Liver (tissue), 9 donors: ENCODE results near the gene H1-8. TPM values are rescaled to one million over a fixed set of nuclear protein-coding genes. Genes with fewer than 3 reads are reported as not detected.

Source experiments
- DNase-seq: peaks from one replicate; pipeline ENCODE4 v3.0.0-alpha.2; 2017; ENCODE audit warnings: low spot score
- H3K27ac ChIP-seq, 2 donors: one replicate each; pipeline ENCODE4 v1.7.0; 2013; ENCODE audit warnings: inconsistent platforms in 2 of 2, low read length in 2 of 2, control low read depth in 1 of 2, low read depth in 1 of 2, mild to moderate bottlenecking in 1 of 2
- H3K27me3 ChIP-seq, 4 donors: one replicate each; pipeline versions ENCODE4 v1.6.1 to v1.7.0; 2013; ENCODE audit warnings: low read length in 3 of 4, inconsistent platforms in 1 of 4, mild to moderate bottlenecking in 1 of 4, moderate library complexity in 1 of 4; ENCODE audit not compliant: control insufficient read depth in 4 of 4, insufficient read depth in 4 of 4
- H3K36me3 ChIP-seq, 4 donors: one replicate each; pipeline versions ENCODE4 v1.6.1 to v1.7.0; 2013; ENCODE audit warnings: low read length in 3 of 4, mild to moderate bottlenecking in 3 of 4, low read depth in 1 of 4, moderate library complexity in 1 of 4; ENCODE audit not compliant: control insufficient read depth in 4 of 4, insufficient read depth in 3 of 4
- H3K4me1 ChIP-seq, 4 donors: one replicate each; pipeline versions ENCODE4 v1.6.1 to v1.7.0; 2013; ENCODE audit warnings: low read length in 3 of 4, mild to moderate bottlenecking in 3 of 4, moderate library complexity in 1 of 4; ENCODE audit not compliant: control insufficient read depth in 4 of 4, insufficient read depth in 4 of 4
- H3K4me3 ChIP-seq, 3 donors: one replicate each; pipeline versions ENCODE4 v1.6.1 to v1.7.0; 2013; ENCODE audit warnings: low read length in 3 of 3, control low read depth in 1 of 3, low read depth in 1 of 3, mild to moderate bottlenecking in 1 of 3
- H3K9ac ChIP-seq, 2 donors: one replicate each; pipeline ENCODE4 v1.7.0; 2013; ENCODE audit warnings: low read length in 2 of 2, mild to moderate bottlenecking in 2 of 2, moderate library complexity in 2 of 2, control low read depth in 1 of 2, low read depth in 1 of 2
- H3K9me3 ChIP-seq, 4 donors: one replicate each; pipeline versions ENCODE4 v1.6.1 to v1.7.0; 2013; ENCODE audit warnings: low read length in 3 of 4; ENCODE audit not compliant: control insufficient read depth in 4 of 4
- EGR1 ChIP-seq, 2 donors: IDR thresholded peaks; 2 replicates each; pipeline ENCODE4 v1.6.1; 2016 to 2018; ENCODE audit warnings: antibody characterized with exemption in 2 of 2, low read depth in 2 of 2
- FOXA1 ChIP-seq: IDR thresholded peaks from 2 replicates; pipeline ENCODE4 v1.6.1; 2016; ENCODE audit warnings: antibody characterized with exemption
- FOXA2 ChIP-seq: IDR thresholded peaks from 2 replicates; pipeline ENCODE4 v1.6.1; 2016; ENCODE audit warnings: antibody characterized with exemption
- GABPA ChIP-seq, 2 donors: IDR thresholded peaks in 1 of 2; conservative IDR thresholded peaks in 1 of 2; 2 replicates each; pipeline ENCODE4 v1.6.1; 2016; ENCODE audit warnings: antibody characterized with exemption in 2 of 2, mild to moderate bottlenecking in 1 of 2, moderate library complexity in 1 of 2
- HNF4A ChIP-seq, 2 donors: conservative IDR thresholded peaks; 2 replicates each; pipeline ENCODE4 v1.6.1; 2016; ENCODE audit warnings: antibody characterized with exemption in 2 of 2, mild to moderate bottlenecking in 2 of 2
- HNF4G ChIP-seq: IDR thresholded peaks from 2 replicates; pipeline ENCODE4 v1.6.1; 2016; ENCODE audit warnings: antibody characterized with exemption
- JUND ChIP-seq, 2 donors: IDR thresholded peaks; 2 replicates each; pipeline ENCODE4 v1.6.1; 2016; ENCODE audit warnings: antibody characterized with exemption in 2 of 2
- NR2F2 ChIP-seq: IDR thresholded peaks from 2 replicates; pipeline ENCODE4 v1.6.1; 2016; ENCODE audit warnings: antibody characterized with exemption
- RAD21 ChIP-seq, 2 donors: IDR thresholded peaks; 2 replicates each; pipeline ENCODE4 v1.6.1; 2016; ENCODE audit warnings: antibody characterized with exemption in 2 of 2, mild to moderate bottlenecking in 2 of 2
- RXRA ChIP-seq, 2 donors: IDR thresholded peaks; 2 replicates each; pipeline ENCODE4 v1.6.1; 2017 to 2018; ENCODE audit warnings: antibody characterized with exemption in 2 of 2, mild to moderate bottlenecking in 1 of 2
- SP1 ChIP-seq: IDR thresholded peaks from 2 replicates; pipeline ENCODE4 v1.6.1; 2018; ENCODE audit warnings: antibody characterized with exemption, mild to moderate bottlenecking
- TAF1 ChIP-seq: conservative IDR thresholded peaks from 2 replicates; pipeline ENCODE4 v1.6.1; 2016; ENCODE audit warnings: antibody characterized with exemption, mild to moderate bottlenecking
- YY1 ChIP-seq: IDR thresholded peaks from 2 replicates; pipeline ENCODE4 v1.6.1; 2016; ENCODE audit warnings: antibody characterized with exemption, mild to moderate bottlenecking
- WGBS: extraction: QIAGEN DNeasy Blood & Tissue Kit; methylation state at CpG from one replicate; pipeline ENCODE4 v1.1.7; 2013; 5-methylcytosine and 5-hydroxymethylcytosine counted together
- polyA plus RNA-seq, 2 donors: library from polyadenylated mRNA; stranded (reverse) in 1 of 2; unstranded in 1 of 2; fragments of 200-250 nt in 1 of 2; fragments of >200 nt in 1 of 2; fragmentation: Nextera tagmentation in 1 of 2; extraction: Ambion mirVana in 1 of 2; gene quantifications; one replicate each; pipeline versions ENCODE4 v1.2.1 to v1.2.3, GENCODE V29; 2013 to 2015
- total RNA-seq, 2 donors: library from RNA; depleted of rRNA; stranded (reverse); fragments of >200 nt; gene quantifications; one replicate each; pipeline ENCODE4 v1.2.3, GENCODE V29; 2014
- TF ChIP-seq, protein P1 (sequence below): IDR thresholded peaks from 2 replicates; pipeline ENCODE4 v1.6.1; 2016; ENCODE audit warnings: antibody characterized with exemption
- TF ChIP-seq, protein P2 (sequence below): fragments of 150-350 bp; IDR thresholded peaks from 2 replicates; pipeline ENCODE4 v1.5.1; 2017; ENCODE audit warnings: improper control_type of control experiment, low read depth, low read length; ENCODE audit not compliant: missing input control
- TF ChIP-seq, protein P3 (sequence below): IDR thresholded peaks from 2 replicates; pipeline ENCODE4 v1.6.1; 2016; ENCODE audit warnings: antibody characterized with exemption
- TF ChIP-seq, protein P4 (sequence below): IDR thresholded peaks from 2 replicates; pipeline ENCODE4 v1.6.1; 2016; ENCODE audit warnings: antibody characterized with exemption, mild to moderate bottlenecking
- TF ChIP-seq, protein P5 (sequence below): IDR thresholded peaks from 2 replicates; pipeline ENCODE4 v1.6.1; 2016; ENCODE audit warnings: antibody characterized with exemption
- donor health status: healthy.
- donor health status: healthy.
- donor health status: healthy.
- donor health status: healthy.
- donor health status: healthy.

Gene H1-8
- total and polyA plus RNA-seq, 4 donors: not detected

DNA sequence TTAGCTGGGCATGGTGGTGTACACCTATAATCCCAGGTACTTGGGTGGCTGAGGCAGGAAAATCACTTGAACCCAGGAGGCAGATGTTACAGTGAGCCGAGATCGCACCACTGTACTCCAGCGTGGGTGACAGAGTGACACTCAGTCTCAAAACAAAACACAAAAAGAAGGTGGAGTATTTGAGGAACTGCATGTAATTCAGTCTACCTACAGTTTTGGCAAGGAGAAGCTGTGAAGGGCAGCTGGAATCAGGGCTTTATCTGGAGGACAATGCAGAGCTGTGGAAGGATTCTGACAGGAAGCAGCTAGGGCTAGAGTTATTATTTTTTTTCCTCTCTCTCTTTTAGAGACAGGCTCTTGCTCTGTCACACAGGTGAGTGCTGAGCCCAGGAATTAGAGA is 6.8 kb downstream of the H1-8 start:
- 90% methylated on average over 3 of the region's 3 CpGs for WGBS
- no peak overlapping the region for H3K4me3 ChIP-seq
- H3K27me3 ChIP-seq: no peaks in the 10 kb centered on the region
- H3K9me3 ChIP-seq: no peaks in the 10 kb centered on the region
- H3K4me1 ChIP-seq: peaks cover 0 to 7% (median 2%) of the 10 kb centered on the region in 4 donors
- TF ChIP-seq RAD21 (IDR thresholded peaks at IDR 0.05) (no peak), YY1 (no peak), TAF1 (no peak), JUND (IDR thresholded peaks at IDR 0.05) (no peak), RXRA (IDR thresholded peaks at IDR 0.05) (no peak), NR2F2 (no peak), HNF4A (conservative IDR thresholded peaks at IDR 0.05) (no peak), EGR1 (IDR thresholded peaks at IDR 0.05; ENCODE audit: low read depth in 2 of 2) (no peak)
- TF ChIP-seq, protein P1, sequence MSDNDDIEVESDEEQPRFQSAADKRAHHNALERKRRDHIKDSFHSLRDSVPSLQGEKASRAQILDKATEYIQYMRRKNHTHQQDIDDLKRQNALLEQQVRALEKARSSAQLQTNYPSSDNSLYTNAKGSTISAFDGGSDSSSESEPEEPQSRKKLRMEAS: no peak
- TF ChIP-seq, protein P2, sequence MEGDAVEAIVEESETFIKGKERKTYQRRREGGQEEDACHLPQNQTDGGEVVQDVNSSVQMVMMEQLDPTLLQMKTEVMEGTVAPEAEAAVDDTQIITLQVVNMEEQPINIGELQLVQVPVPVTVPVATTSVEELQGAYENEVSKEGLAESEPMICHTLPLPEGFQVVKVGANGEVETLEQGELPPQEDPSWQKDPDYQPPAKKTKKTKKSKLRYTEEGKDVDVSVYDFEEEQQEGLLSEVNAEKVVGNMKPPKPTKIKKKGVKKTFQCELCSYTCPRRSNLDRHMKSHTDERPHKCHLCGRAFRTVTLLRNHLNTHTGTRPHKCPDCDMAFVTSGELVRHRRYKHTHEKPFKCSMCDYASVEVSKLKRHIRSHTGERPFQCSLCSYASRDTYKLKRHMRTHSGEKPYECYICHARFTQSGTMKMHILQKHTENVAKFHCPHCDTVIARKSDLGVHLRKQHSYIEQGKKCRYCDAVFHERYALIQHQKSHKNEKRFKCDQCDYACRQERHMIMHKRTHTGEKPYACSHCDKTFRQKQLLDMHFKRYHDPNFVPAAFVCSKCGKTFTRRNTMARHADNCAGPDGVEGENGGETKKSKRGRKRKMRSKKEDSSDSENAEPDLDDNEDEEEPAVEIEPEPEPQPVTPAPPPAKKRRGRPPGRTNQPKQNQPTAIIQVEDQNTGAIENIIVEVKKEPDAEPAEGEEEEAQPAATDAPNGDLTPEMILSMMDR: no peak
- H3K27ac ChIP-seq: no peak overlapping the region
- no peaks in the 10 kb centered on the region for H3K36me3 ChIP-seq
- no peak for DNase-seq
- no peak overlapping the region for H3K9ac ChIP-seq

DNA sequence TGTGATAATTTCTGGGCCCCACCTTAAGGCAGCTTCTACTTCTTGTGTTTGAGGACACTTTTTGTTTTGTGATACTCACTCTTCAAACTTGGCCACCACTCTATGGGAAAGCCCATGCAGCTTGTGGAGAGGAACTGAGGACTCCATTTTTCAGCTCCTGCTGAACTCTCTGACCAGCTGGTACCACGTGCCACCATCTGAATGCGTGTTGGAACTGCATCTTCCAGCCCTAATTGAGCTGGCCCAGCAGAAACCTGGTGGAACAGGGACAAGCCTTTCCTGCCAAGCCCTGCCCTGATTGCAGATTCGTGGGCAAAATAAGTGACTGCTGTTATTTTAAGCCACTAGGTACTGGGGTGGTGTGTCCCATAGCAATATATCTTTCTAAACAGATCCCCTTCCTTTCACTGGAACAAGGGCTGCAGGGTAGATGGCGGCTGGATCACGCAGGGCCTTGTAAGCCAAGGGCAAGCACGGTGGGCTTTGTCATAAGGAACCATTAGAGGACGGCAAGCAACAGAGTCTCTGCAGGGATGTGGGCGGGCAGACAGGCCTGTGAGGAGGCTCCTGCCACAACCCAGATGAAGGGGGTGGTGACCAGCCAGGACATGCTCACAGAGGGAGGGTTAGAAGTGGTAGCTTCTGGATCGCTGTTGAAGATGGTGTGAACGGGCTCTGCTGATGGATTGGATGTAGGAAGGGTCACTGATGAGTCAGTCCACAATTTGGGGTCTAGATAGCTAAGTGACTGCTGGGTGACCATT is 9.5 kb downstream of the H1-8 start:
- Histone ChIP-seq H3K4me1 (peaks cover 0 to 7% (median 2%) of the 10 kb centered on the region in 4 donors), H3K4me3 (no peak overlapping the region), H3K36me3 (no peaks in the 10 kb centered on the region), H3K9me3 (no peaks in the 10 kb centered on the region), H3K27ac (no peak overlapping the region), H3K9ac (no peak overlapping the region), H3K27me3 (no peaks in the 10 kb centered on the region)
- TF ChIP-seq HNF4A (conservative IDR thresholded peaks at IDR 0.05): no peak
- TF ChIP-seq, protein P1: no peak
- TF ChIP-seq YY1: no peak
- TF ChIP-seq RAD21 (IDR thresholded peaks at IDR 0.05): no peak
- TF ChIP-seq FOXA1: no peak
- TF ChIP-seq, protein P3, sequence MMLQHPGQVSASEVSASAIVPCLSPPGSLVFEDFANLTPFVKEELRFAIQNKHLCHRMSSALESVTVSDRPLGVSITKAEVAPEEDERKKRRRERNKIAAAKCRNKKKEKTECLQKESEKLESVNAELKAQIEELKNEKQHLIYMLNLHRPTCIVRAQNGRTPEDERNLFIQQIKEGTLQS: no peak
- TF ChIP-seq JUND (IDR thresholded peaks at IDR 0.05): no peak
- no peak for TF ChIP-seq TAF1
- TF ChIP-seq GABPA (IDR thresholded peaks at IDR 0.05 in 1 of 2, conservative IDR thresholded peaks at IDR 0.05 in 1 of 2): no peak
- no peak for TF ChIP-seq NR2F2
- TF ChIP-seq, protein P4, sequence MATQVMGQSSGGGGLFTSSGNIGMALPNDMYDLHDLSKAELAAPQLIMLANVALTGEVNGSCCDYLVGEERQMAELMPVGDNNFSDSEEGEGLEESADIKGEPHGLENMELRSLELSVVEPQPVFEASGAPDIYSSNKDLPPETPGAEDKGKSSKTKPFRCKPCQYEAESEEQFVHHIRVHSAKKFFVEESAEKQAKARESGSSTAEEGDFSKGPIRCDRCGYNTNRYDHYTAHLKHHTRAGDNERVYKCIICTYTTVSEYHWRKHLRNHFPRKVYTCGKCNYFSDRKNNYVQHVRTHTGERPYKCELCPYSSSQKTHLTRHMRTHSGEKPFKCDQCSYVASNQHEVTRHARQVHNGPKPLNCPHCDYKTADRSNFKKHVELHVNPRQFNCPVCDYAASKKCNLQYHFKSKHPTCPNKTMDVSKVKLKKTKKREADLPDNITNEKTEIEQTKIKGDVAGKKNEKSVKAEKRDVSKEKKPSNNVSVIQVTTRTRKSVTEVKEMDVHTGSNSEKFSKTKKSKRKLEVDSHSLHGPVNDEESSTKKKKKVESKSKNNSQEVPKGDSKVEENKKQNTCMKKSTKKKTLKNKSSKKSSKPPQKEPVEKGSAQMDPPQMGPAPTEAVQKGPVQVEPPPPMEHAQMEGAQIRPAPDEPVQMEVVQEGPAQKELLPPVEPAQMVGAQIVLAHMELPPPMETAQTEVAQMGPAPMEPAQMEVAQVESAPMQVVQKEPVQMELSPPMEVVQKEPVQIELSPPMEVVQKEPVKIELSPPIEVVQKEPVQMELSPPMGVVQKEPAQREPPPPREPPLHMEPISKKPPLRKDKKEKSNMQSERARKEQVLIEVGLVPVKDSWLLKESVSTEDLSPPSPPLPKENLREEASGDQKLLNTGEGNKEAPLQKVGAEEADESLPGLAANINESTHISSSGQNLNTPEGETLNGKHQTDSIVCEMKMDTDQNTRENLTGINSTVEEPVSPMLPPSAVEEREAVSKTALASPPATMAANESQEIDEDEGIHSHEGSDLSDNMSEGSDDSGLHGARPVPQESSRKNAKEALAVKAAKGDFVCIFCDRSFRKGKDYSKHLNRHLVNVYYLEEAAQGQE: no peak
- TF ChIP-seq SP1: no peak
- TF ChIP-seq FOXA2: no peak
- TF ChIP-seq RXRA (IDR thresholded peaks at IDR 0.05): no peak
- TF ChIP-seq, protein P5, sequence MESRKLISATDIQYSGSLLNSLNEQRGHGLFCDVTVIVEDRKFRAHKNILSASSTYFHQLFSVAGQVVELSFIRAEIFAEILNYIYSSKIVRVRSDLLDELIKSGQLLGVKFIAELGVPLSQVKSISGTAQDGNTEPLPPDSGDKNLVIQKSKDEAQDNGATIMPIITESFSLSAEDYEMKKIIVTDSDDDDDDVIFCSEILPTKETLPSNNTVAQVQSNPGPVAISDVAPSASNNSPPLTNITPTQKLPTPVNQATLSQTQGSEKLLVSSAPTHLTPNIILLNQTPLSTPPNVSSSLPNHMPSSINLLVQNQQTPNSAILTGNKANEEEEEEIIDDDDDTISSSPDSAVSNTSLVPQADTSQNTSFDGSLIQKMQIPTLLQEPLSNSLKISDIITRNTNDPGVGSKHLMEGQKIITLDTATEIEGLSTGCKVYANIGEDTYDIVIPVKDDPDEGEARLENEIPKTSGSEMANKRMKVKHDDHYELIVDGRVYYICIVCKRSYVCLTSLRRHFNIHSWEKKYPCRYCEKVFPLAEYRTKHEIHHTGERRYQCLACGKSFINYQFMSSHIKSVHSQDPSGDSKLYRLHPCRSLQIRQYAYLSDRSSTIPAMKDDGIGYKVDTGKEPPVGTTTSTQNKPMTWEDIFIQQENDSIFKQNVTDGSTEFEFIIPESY: no peak
- no peak for TF ChIP-seq EGR1 (IDR thresholded peaks at IDR 0.05; ENCODE audit: low read depth in 2 of 2)
- TF ChIP-seq, protein P2: no peak
- no peak for TF ChIP-seq HNF4G
- DNase-seq: no peak
- 81% methylated on average over 10 of the region's 10 CpGs for WGBS
